ENCODE measurements around the gene NUAK2. TPM values are rescaled to one million over a fixed set of nuclear protein-coding genes. Genes with fewer than 3 reads are reported as not detected.

The NUAK2 gene
- total and polyA plus RNA-seq, 2 of the 4 experiments (the other 2 are of a cell fraction): 7.2 to 17.6 TPM

DNA sequence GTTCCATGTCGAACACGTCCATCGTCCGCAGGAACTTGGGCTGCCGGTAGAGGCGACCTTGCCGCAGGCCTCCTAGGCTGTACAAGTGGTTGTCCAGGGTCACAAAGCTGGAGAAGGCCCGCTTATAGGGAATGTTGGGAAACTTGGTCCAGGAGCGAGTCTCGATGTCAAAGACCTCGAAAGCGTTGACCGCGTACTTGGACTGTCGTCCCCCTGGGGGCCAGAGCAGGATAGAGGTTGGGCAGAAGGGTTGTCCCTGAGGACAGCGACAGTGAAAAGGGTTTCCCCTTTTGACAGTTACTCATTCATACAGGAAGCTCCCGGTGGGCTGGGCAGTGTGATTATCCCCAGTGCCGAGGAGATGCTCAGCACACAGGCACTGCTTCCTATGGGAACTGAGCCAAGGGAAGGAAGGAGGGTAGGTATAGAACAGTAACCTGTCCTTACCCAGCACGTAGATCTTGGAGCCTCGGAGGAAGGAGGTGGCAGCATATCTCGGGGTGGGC, 17.7 kb upstream of the NUAK2 start:
- POLR2A ChIA-PET (ENCODE audit: unreplicated experiment): no interaction called here

More for the DNA sequence above, 17.7 kb upstream of the NUAK2 start:
- Histone ChIP-seq H3K4me1 (ENCODE audit: control insufficient read depth, insufficient read depth, low read length) (no peaks in the 10 kb centered on the region), H3K9me1 (ENCODE audit: insufficient read depth, low read length) (no peaks in the 10 kb centered on the region), H3K4ac (ENCODE audit: low read depth, low read length) (no peak overlapping the region), H2AK9ac (replicated peaks; ENCODE audit: low read depth, low read length, poor library complexity) (no peak overlapping the region), H3K9ac (ENCODE audit: low read depth, low read length) (no peak overlapping the region), H3K27ac (ENCODE audit: insufficient read depth, low read length) (no peak overlapping the region), H2BK5ac (ENCODE audit: low read depth, low read length, poor library complexity, severe bottlenecking) (no peak overlapping the region), H3K18ac (ENCODE audit: low read depth, low read length) (no peak overlapping the region), H3K9me3 (ENCODE audit: control insufficient read depth, insufficient read depth, low read length) (no peaks in the 10 kb centered on the region; the same call in 1 of the 2 replicates), H4K8ac (ENCODE audit: low read depth in 2 of 2, low read length in 2 of 2) (no peak overlapping the region), H4K5ac (ENCODE audit: low read depth, low read length) (no peak overlapping the region), H2BK20ac (ENCODE audit: low read depth, low read length) (no peak overlapping the region), H2BK15ac (ENCODE audit: low read depth, low read length) (no peak overlapping the region), H2BK120ac (ENCODE audit: low read depth, low read length) (no peak overlapping the region), H3K36me3 (ENCODE audit: control insufficient read depth, insufficient read depth, low read length) (no peaks in the 10 kb centered on the region), H3K56ac (ENCODE audit: extremely low read depth, insufficient read depth, low read length) (no peak overlapping the region), H3K79me1 (ENCODE audit: low read depth in 1 of 2, low read length in 2 of 2) (no peaks in the 10 kb centered on the region), H4K91ac (ENCODE audit: insufficient read depth, low read depth, low read length) (no peak overlapping the region), H3K14ac (replicated peaks; ENCODE audit: low read depth, low read length) (no peak overlapping the region), H3K4me3 (ENCODE audit: insufficient read depth, low read depth, low read length) (no peak overlapping the region), H4K20me1 (ENCODE audit: insufficient read depth, low read length) (no peaks in the 10 kb centered on the region; the same call in 1 of the 2 replicates), H2AFZ (replicated peaks; ENCODE audit: low read length, poor library complexity) (no peak overlapping the region), H3K27me3 (ENCODE audit: control insufficient read depth, insufficient read depth, low read length) (peaks cover 74% of the 10 kb centered on the region), H2AK5ac (ENCODE audit: low read depth, low read length) (no peak overlapping the region), H3K4me2 (ENCODE audit: low read depth, low read length) (no peak overlapping the region), H3K23ac (ENCODE audit: low read depth, low read length) (no peak overlapping the region)
- ATAC-seq (ENCODE audit: low read depth) (no peak), DNase-seq (no peak)
- BruUV-seq (replicated peaks): no TSS peak
- WGBS, 2 experiments (ENCODE audit: extremely low coverage in 2 of 2, insufficient read length in 1 of 2): 88% methylated on average over 10 of the region's 21 CpGs; no CpG with 5 or more reads in 1 of the 2 experiments
- in situ Hi-C loops (cut with MboI; ENCODE audit: low sequenced_read_pairs) (loop anchor here (5.0 to 10.0 kb wide), 2 partner anchors 183 to 354 kb away; no protein-coding TSS in a partner anchor), intact Hi-C loops (cut with micrococcal nuclease) (no loop called here), dilution Hi-C loops (cut with HindIII; ENCODE audit: low sequenced_read_pairs, unreplicated experiment) (no loop called here)
- TF ChIP-seq POLR2A (IDR thresholded peaks at IDR 0.05; ENCODE audit: low read depth, low read length) (no peak), BHLHE40 (IDR thresholded peaks at IDR 0.05; ENCODE audit: low read depth, low read length) (no peak), MXI1 (IDR thresholded peaks at IDR 0.05; ENCODE audit: borderline replicate concordance, low read depth, low read length) (no peak), RCOR1 (IDR thresholded peaks at IDR 0.05; ENCODE audit: insufficient replicate concordance, low read length) (no peak), NFE2L2 (IDR thresholded peaks at IDR 0.05; ENCODE audit: low read depth, low read length) (no peak), CEBPB (IDR thresholded peaks at IDR 0.05; ENCODE audit: low read depth, low read length) (no peak), MAZ (IDR thresholded peaks at IDR 0.05; ENCODE audit: borderline replicate concordance, low read depth, low read length) (no peak)
- CTCF ChIA-PET: interaction anchor here (1.1 kb wide), 1 partner anchor 148 kb away, joined by 4 read pairs; no protein-coding TSS in a partner anchor
